Measurements from ENCODE around the gene AZIN2. TPM values are rescaled to one million over a fixed set of nuclear protein-coding genes. Genes with fewer than 3 reads are reported as not detected.

The AZIN2 gene
- total and polyA plus RNA-seq, 9 of the 15 experiments (the other 6 are each of a cell fraction or from before 2014, with no cell fraction given), result 0.06 to 0.91 (median 0.42) TPM; not detected in 2

DNA sequence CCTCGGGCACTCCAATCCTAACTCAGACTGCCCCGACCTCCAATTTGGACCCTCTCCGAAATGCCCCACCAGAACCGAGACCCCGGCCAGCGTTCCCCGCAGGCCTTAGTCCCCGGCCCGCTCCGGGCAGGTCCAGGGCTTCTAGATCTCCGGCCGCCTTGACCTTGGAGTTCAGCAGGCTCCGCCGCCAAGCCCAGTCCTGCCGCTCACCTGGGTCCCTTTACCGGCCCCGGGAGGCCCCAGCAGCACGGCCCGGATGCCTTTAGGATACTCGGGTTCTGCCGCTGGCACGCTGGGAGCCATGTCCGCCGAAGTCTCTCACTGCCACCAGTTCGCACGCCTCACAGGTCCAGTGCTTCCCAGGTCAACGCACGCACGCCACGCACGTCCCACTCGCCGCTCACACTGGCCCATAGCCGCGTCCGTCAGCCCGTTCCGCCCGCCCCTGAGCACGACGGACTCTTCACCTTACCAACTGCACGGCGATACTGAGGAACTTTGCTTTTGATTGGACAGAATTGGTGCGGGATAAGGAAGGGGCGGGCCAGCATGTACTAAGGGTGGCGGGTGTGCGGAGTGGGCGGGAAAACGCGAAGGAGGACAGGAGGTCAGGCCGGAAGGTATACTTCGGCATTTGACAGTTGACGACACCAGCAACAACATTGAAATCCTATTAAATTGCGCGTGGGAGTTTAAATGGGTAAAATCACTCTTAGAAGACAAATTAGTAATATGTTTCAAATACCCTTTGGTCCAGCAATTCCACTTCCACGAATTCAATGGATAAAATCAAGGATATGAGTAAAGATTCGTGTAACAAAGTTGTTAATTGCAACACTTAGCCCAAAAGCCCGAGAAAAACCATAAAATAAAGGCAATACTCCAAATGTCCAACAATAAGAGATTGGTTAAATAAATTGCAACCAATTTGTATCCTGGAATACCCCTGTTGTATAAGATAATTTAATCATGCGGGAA lies 44.1 kb upstream of the AZIN2 start, which contains the start of gene AK2 (continued):
- TF ChIP-seq ARID3A (IDR thresholded peaks at IDR 0.05; ENCODE audit: borderline replicate concordance, low read depth, low read length) (peak; percentile 91; the same call in 1 of the 2 replicates), HMGN3 (IDR thresholded peaks at IDR 0.05; ENCODE audit: borderline replicate concordance, extremely low read depth, insufficient read length, low read depth, low read length) (peak; percentile 68), ZNF431 (CRISPR knock-in tag; IDR thresholded peaks at IDR 0.05) (peak; percentile 77; the same call in 1 of the 2 replicates), ZZZ3 (IDR thresholded peaks at IDR 0.05) (peak; percentile 67; the same call in 1 of the 2 replicates), MAFF (IDR thresholded peaks at IDR 0.05; ENCODE audit: low read length) (no peak), BRCA1 (IDR thresholded peaks at IDR 0.05) (no peak), BRCA1 (CRISPR knock-in tag; IDR thresholded peaks at IDR 0.05) (no peak), ZNF197 (CRISPR knock-in tag; IDR thresholded peaks at IDR 0.05; ENCODE audit: low read depth) (no peak; the same call in 1 of the 2 replicates), NFYB (IDR thresholded peaks at IDR 0.05; ENCODE audit: extremely low read depth, insufficient read length) (peak; percentile 98), RBM22 (IDR thresholded peaks at IDR 0.05; ENCODE audit: low read depth, low read length, poor library complexity, severe bottlenecking) (no peak), NONO (IDR thresholded peaks at IDR 0.05; ENCODE audit: low read depth in 2 of 2, low read length in 1 of 2) (no peak), ZNF24 (IDR thresholded peaks at IDR 0.05) (peak; percentile 5; the same call in 1 of the 2 replicates), CREBBP (IDR thresholded peaks at IDR 0.05; ENCODE audit: low read depth, low read length) (no peak), ADNP (tag; IDR thresholded peaks at IDR 0.05) (no peak), ZNF263 (CRISPR knock-in tag; IDR thresholded peaks at IDR 0.05; ENCODE audit: borderline replicate concordance) (peak; percentile 55; the same call in 1 of the 2 replicates), PHF21A (IDR thresholded peaks at IDR 0.05; ENCODE audit: borderline replicate concordance, low read depth) (no peak), KLF16 (IDR thresholded peaks at IDR 0.05) (no peak), ETV5 (CRISPR knock-in tag; IDR thresholded peaks at IDR 0.05; ENCODE audit: low read depth) (peak; percentile 94), PHB (CRISPR knock-in tag; IDR thresholded peaks at IDR 0.05) (no peak)
- TF ChIP-seq, protein P1, sequence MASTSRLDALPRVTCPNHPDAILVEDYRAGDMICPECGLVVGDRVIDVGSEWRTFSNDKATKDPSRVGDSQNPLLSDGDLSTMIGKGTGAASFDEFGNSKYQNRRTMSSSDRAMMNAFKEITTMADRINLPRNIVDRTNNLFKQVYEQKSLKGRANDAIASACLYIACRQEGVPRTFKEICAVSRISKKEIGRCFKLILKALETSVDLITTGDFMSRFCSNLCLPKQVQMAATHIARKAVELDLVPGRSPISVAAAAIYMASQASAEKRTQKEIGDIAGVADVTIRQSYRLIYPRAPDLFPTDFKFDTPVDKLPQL (IDR thresholded peaks at IDR 0.05; ENCODE audit: extremely low read depth, insufficient read length), result no peak
- TF ChIP-seq, protein P2, sequence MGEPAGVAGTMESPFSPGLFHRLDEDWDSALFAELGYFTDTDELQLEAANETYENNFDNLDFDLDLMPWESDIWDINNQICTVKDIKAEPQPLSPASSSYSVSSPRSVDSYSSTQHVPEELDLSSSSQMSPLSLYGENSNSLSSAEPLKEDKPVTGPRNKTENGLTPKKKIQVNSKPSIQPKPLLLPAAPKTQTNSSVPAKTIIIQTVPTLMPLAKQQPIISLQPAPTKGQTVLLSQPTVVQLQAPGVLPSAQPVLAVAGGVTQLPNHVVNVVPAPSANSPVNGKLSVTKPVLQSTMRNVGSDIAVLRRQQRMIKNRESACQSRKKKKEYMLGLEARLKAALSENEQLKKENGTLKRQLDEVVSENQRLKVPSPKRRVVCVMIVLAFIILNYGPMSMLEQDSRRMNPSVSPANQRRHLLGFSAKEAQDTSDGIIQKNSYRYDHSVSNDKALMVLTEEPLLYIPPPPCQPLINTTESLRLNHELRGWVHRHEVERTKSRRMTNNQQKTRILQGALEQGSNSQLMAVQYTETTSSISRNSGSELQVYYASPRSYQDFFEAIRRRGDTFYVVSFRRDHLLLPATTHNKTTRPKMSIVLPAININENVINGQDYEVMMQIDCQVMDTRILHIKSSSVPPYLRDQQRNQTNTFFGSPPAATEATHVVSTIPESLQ (CRISPR knock-in tag; IDR thresholded peaks at IDR 0.05), result peak; percentile 80; the same call in 1 of the 2 replicates
- TF ChIP-seq, protein P3, sequence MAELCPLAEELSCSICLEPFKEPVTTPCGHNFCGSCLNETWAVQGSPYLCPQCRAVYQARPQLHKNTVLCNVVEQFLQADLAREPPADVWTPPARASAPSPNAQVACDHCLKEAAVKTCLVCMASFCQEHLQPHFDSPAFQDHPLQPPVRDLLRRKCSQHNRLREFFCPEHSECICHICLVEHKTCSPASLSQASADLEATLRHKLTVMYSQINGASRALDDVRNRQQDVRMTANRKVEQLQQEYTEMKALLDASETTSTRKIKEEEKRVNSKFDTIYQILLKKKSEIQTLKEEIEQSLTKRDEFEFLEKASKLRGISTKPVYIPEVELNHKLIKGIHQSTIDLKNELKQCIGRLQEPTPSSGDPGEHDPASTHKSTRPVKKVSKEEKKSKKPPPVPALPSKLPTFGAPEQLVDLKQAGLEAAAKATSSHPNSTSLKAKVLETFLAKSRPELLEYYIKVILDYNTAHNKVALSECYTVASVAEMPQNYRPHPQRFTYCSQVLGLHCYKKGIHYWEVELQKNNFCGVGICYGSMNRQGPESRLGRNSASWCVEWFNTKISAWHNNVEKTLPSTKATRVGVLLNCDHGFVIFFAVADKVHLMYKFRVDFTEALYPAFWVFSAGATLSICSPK (IDR thresholded peaks at IDR 0.05; ENCODE audit: borderline replicate concordance), result no peak

All from K562 (cell line).